HL-60 (cell line): ENCODE data around the gene NKAIN2.

Source experiments
- CTCF ChIP-seq: IDR thresholded peaks from one replicate; pipeline ENCODE4 v1.5.1; 2011; ENCODE audit warnings: low read length, control low read depth, inconsistent platforms; ENCODE audit not compliant: insufficient read depth
- GABPA ChIP-seq: IDR thresholded peaks from 2 replicates; pipeline ENCODE4 v1.6.1; 2012; ENCODE audit warnings: low read depth
- POLR2AphosphoS5 ChIP-seq: IDR thresholded peaks from 2 replicates; pipeline ENCODE4 v1.6.1; 2012; ENCODE audit warnings: low read depth
- REST ChIP-seq: IDR thresholded peaks from 2 replicates; pipeline ENCODE4 v1.6.1; 2012; ENCODE audit warnings: low read depth; ENCODE audit not compliant: insufficient replicate concordance
- SPI1 ChIP-seq: IDR thresholded peaks from 2 replicates; pipeline ENCODE4 v1.6.1; 2012; ENCODE audit warnings: low read depth, mild to moderate bottlenecking, borderline replicate concordance

- TF ChIP-seq GABPA (no peak), CTCF (no peak), REST (no peak), POLR2AphosphoS5 (no peak), SPI1 (no peak)
These were observed 633.1 kb downstream of the NKAIN2 start for GRCh38 chr6:124436803-124437202.
